OCI-LY7 (cell line): ENCODE data around the gene AOAH. TPM values are rescaled to one million over a fixed set of nuclear protein-coding genes. Genes with fewer than 3 reads are reported as not detected.

ENCODE experiments used
- BruUV-seq: library from RNA; stranded (reverse); fragments of 400-500 nt; replicated peaks from 2 replicates; lab custom pipeline; 2021; lab: Mats Ljungman, UMichigan
- CTCF ChIA-PET: fragments of 300-600 bp; sonication (Branson Sonifier 250); formaldehyde crosslinking; loops from one replicate; lab custom pipeline; 2022; ENCODE audit warnings: antibody characterized with exemption; ENCODE audit not compliant: unreplicated experiment; lab: Charles Lee
- POLR2A ChIA-PET: fragments of 300-600 bp; sonication (Branson Sonifier 250); formaldehyde crosslinking; loops from one replicate; lab custom pipeline; 2022; ENCODE audit warnings: antibody characterized with exemption; lab: Charles Lee
- DNase-seq: peaks from one replicate; pipeline ENCODE4 v3.0.0-alpha.2; 2015; ENCODE audit warnings: low spot score
- H2AFZ ChIP-seq: fragments of 200-600 bp; sonication (generic), shearing (Covaris generic); 2 replicates; pipeline ENCODE4 v1.6.1; 2014; ENCODE audit warnings: mild to moderate bottlenecking, antibody characterized with exemption, low read length, moderate library complexity
- H3K27ac ChIP-seq: fragments of 200-600 bp; sonication (generic); 2 replicates; pipeline ENCODE4 v1.5.1; 2014; ENCODE audit warnings: mixed run types, low read depth, mild to moderate bottlenecking, moderate library complexity, low read length, inconsistent platforms; ENCODE audit not compliant: poor library complexity, severe bottlenecking
- H3K36me3 ChIP-seq: fragments of 200-600 bp; sonication (generic); 2 replicates; pipeline ENCODE4 v1.6.1; 2014; ENCODE audit warnings: mild to moderate bottlenecking, antibody characterized with exemption, low read length, moderate library complexity, mixed read lengths; ENCODE audit not compliant: insufficient read depth
- H3K4me1 ChIP-seq: fragments of 200-600 bp; sonication (generic); 2 replicates; pipeline ENCODE4 v1.5.1; 2014; ENCODE audit warnings: mild to moderate bottlenecking, low read length; ENCODE audit not compliant: insufficient read depth, poor library complexity, severe bottlenecking
- H3K4me2 ChIP-seq: fragments of 200-600 bp; sonication (generic); 2 replicates; pipeline ENCODE4 v1.6.1; 2014; ENCODE audit warnings: mild to moderate bottlenecking, low read length
- H3K4me3 ChIP-seq: fragments of 200-600 bp; sonication (generic); 2 replicates; pipeline ENCODE4 v1.5.1; 2014; ENCODE audit warnings: mild to moderate bottlenecking, low read depth, low read length; ENCODE audit not compliant: poor library complexity, severe bottlenecking
- H3K79me2 ChIP-seq: fragments of 200-600 bp; sonication (generic); 2 replicates; pipeline ENCODE4 v1.6.1; 2016; ENCODE audit warnings: low read depth, mild to moderate bottlenecking, low read length, moderate library complexity, mixed read lengths; ENCODE audit not compliant: insufficient read depth
- H3K9me2 ChIP-seq: fragments of 200-600 bp; sonication (generic); 2 replicates; pipeline ENCODE4 v1.6.1; 2016; ENCODE audit warnings: mild to moderate bottlenecking, low read length, mixed read lengths; ENCODE audit not compliant: insufficient read depth
- H3K9me3 ChIP-seq: fragments of 200-600 bp; sonication (generic); 2 replicates; pipeline ENCODE4 v1.6.1; 2014; ENCODE audit warnings: mild to moderate bottlenecking, mixed run types, low read length, mixed read lengths
- H4K20me1 ChIP-seq: fragments of 200-600 bp; sonication (generic); 2 replicates; pipeline ENCODE4 v1.6.1; 2014; ENCODE audit warnings: mild to moderate bottlenecking, antibody characterized with exemption, low read length, moderate library complexity, mixed read lengths; ENCODE audit not compliant: insufficient read depth
- CTCF ChIP-seq: fragments of 200-600 bp; sonication (generic); conservative IDR thresholded peaks from 2 replicates; pipeline ENCODE4 v1.5.1; 2014; ENCODE audit warnings: mild to moderate bottlenecking, antibody characterized with exemption, low read length, moderate library complexity, mixed read lengths
- EZH2phosphoT487 ChIP-seq: fragments of 200-600 bp; sonication (generic); IDR thresholded peaks from 2 replicates; pipeline ENCODE4 v1.6.1; 2018; ENCODE audit warnings: low read depth, borderline replicate concordance, mild to moderate bottlenecking, mixed run types, antibody characterized with exemption, low read length, moderate library complexity, mixed read lengths
- intact Hi-C: fragments of 100-400 bp; cut with micrococcal nuclease; formaldehyde crosslinking; loops from one replicate; pipeline ENCODE4 v1.10.0; 2022; ENCODE audit not compliant: unreplicated experiment
- total RNA-seq, 2 experiments: library from RNA; depleted of rRNA in 1 of 2; stranded (reverse); fragments of >200 nt in 1 of 2; shearing (Covaris generic) in 1 of 2; gene quantifications; 2 replicates each; pipeline ENCODE4 v1.2.3, GENCODE V29; 2014 to 2022

AOAH gene
- total RNA-seq, 2 experiments from 2014 or later, result 0.13 to 0.61 TPM

GRCh38 chr7:36742911-36743775, 18.8 kb upstream of the AOAH start:
- CTCF ChIA-PET, result no interaction called here
- no peak overlapping the region for H3K27ac ChIP-seq
- H3K9me2 ChIP-seq, result no peaks in the 10 kb centered on the region
- POLR2A ChIA-PET, result interaction anchor here (0.7 to 1.3 kb wide), 2 partner anchors 11 to 13 kb away, joined by 3 read pairs; no protein-coding TSS in a partner anchor
- no peaks in the 10 kb centered on the region for H3K9me3 ChIP-seq
- no peak overlapping the region for H3K4me3 ChIP-seq
- no peak for DNase-seq
- H2AFZ ChIP-seq, result no peak overlapping the region
- H4K20me1 ChIP-seq, result no peaks in the 10 kb centered on the region
- no peak for TF ChIP-seq EZH2phosphoT487
- TF ChIP-seq CTCF, result no peak
- no peak overlapping the region for H3K4me2 ChIP-seq
- intact Hi-C loops, result no loop called here
- H3K4me1 ChIP-seq, result no peaks in the 10 kb centered on the region
- no TSS peak for BruUV-seq
- no peaks in the 10 kb centered on the region for H3K36me3 ChIP-seq
- no peaks in the 10 kb centered on the region for H3K79me2 ChIP-seq

GRCh38 chr7:36741866-36742265, 17.6 kb upstream of the AOAH start:
- H3K9me2 ChIP-seq, result no peaks in the 10 kb centered on the region
- no peak overlapping the region for H3K4me2 ChIP-seq
- no peak for DNase-seq
- H3K9me3 ChIP-seq, result no peaks in the 10 kb centered on the region
- H3K4me3 ChIP-seq, result no peak overlapping the region
- no peak overlapping the region for H3K27ac ChIP-seq
- H3K79me2 ChIP-seq, result no peaks in the 10 kb centered on the region
- ChIA-PET CTCF (no interaction called here), POLR2A (interaction anchor here (1.3 kb wide), 1 partner anchor 13 kb away, joined by 3 read pairs; no protein-coding TSS in a partner anchor)
- TF ChIP-seq EZH2phosphoT487 (no peak), CTCF (no peak)
- peaks cover 4% of the 10 kb centered on the region for H3K4me1 ChIP-seq
- intact Hi-C loops, result no loop called here
- no peaks in the 10 kb centered on the region for H4K20me1 ChIP-seq
- no peaks in the 10 kb centered on the region for H3K36me3 ChIP-seq
- BruUV-seq, result no TSS peak
- H2AFZ ChIP-seq, result no peak overlapping the region

- DNase-seq, result no peak
- BruUV-seq, result no TSS peak
- no peak overlapping the region for H3K4me3 ChIP-seq
- H3K9me3 ChIP-seq, result no peaks in the 10 kb centered on the region
- no peaks in the 10 kb centered on the region for H3K36me3 ChIP-seq
- intact Hi-C loops, result no loop called here
- no peaks in the 10 kb centered on the region for H4K20me1 ChIP-seq
- no peak for TF ChIP-seq EZH2phosphoT487
- no peak for TF ChIP-seq CTCF
- peaks cover 11% of the 10 kb centered on the region for H3K4me1 ChIP-seq
- ChIA-PET CTCF (no interaction called here), POLR2A (interaction anchor here (0.7 to 1.3 kb wide), 2 partner anchors 13 to 809 kb away, joined by 3 read pairs; no protein-coding TSS in a partner anchor)
- no peaks in the 10 kb centered on the region for H3K79me2 ChIP-seq
- H3K9me2 ChIP-seq, result no peaks in the 10 kb centered on the region
- H3K4me2 ChIP-seq, result no peak overlapping the region
- no peak overlapping the region for H2AFZ ChIP-seq
- H3K27ac ChIP-seq, result no peak overlapping the region
Observed at GRCh38 chr7:36739351-36739750, 15.1 kb upstream of the AOAH start.
